Calu3 (cell line): Measurements from ENCODE around the gene SLC6A12. TPM values are rescaled to one million over a fixed set of nuclear protein-coding genes. Genes with fewer than 3 reads are reported as not detected.

ENCODE experiments used
- BruUV-seq: library from RNA; stranded (reverse); fragments of 400-500 nt; replicated peaks from 2 replicates; lab custom pipeline; 2021; lab: Mats Ljungman, UMichigan
- CTCF ChIA-PET: fragments of 300-600 bp; sonication (Branson Sonifier 250); formaldehyde crosslinking; loops from one replicate; lab custom pipeline; 2022; ENCODE audit warnings: antibody characterized with exemption; lab: Charles Lee
- DNase-seq: peaks from one replicate; pipeline ENCODE4 v3.0.0; 2022
- H3K27ac Mint-ChIP-seq: one replicate; pipeline ENCODE4 v1.8.0; 2022; ENCODE audit warnings: mixed read lengths; ENCODE audit not compliant: unreplicated experiment
- H3K27me3 Mint-ChIP-seq: one replicate; pipeline ENCODE4 v1.8.0; 2022; ENCODE audit warnings: mixed read lengths; ENCODE audit not compliant: unreplicated experiment
- H3K36me3 Mint-ChIP-seq: one replicate; pipeline ENCODE4 v1.8.0; 2022; ENCODE audit warnings: mild to moderate bottlenecking, moderate library complexity, mixed read lengths; ENCODE audit not compliant: insufficient read depth, unreplicated experiment
- H3K4me1 Mint-ChIP-seq: one replicate; pipeline ENCODE4 v1.8.0; 2022; ENCODE audit warnings: mild to moderate bottlenecking, low read depth, mixed read lengths; ENCODE audit not compliant: unreplicated experiment
- H3K4me3 Mint-ChIP-seq: one replicate; pipeline ENCODE4 v1.8.0; 2022; ENCODE audit warnings: mild to moderate bottlenecking, low read depth, moderate library complexity, mixed read lengths; ENCODE audit not compliant: unreplicated experiment
- H3K9me3 Mint-ChIP-seq: one replicate; pipeline ENCODE4 v1.8.0; 2022; ENCODE audit warnings: low read depth, mixed read lengths; ENCODE audit not compliant: unreplicated experiment
- CTCF ChIP-seq: fragments of 200-600 bp; IDR thresholded peaks from one replicate; pipeline ENCODE4 v1.8.0; 2022; ENCODE audit warnings: antibody characterized with exemption; ENCODE audit not compliant: unreplicated experiment
- intact Hi-C: fragments of 100-400 bp; cut with micrococcal nuclease; formaldehyde crosslinking; loops from one replicate; pipeline ENCODE4 v1.10.0; 2022; ENCODE audit not compliant: unreplicated experiment
- total RNA-seq: library from RNA; stranded (reverse); gene quantifications from 2 replicates; pipeline ENCODE4 v1.2.3, GENCODE V29; 2022

The SLC6A12 gene
- total RNA-seq, 1 experiment from 2014 or later = 0.90 TPM

GRCh38 chr12:223841-224240 is 9.9 kb upstream of the SLC6A12 start:
- no peak for TF ChIP-seq CTCF
- no TSS peak for BruUV-seq
- Mint-ChIP-seq H3K9me3 (no peaks in the 10 kb centered on the region), H3K27me3 (peaks cover 59% of the 10 kb centered on the region), H3K36me3 (no peaks in the 10 kb centered on the region), H3K4me1 (no peaks in the 10 kb centered on the region), H3K4me3 (no peak overlapping the region), H3K27ac (no peak overlapping the region)
- intact Hi-C loops = no loop called here
- no peak for DNase-seq
- CTCF ChIA-PET = no interaction called here

- H3K27me3 Mint-ChIP-seq = peaks cover 48% of the 10 kb centered on the region
- DNase-seq = no peak
- no TSS peak for BruUV-seq
- no peaks in the 10 kb centered on the region for H3K4me1 Mint-ChIP-seq
- intact Hi-C loops = no loop called here
- CTCF ChIA-PET = no interaction called here
- no peak for TF ChIP-seq CTCF
- H3K36me3 Mint-ChIP-seq = no peaks in the 10 kb centered on the region
- H3K4me3 Mint-ChIP-seq = no peak overlapping the region
- H3K9me3 Mint-ChIP-seq = peaks cover 2% of the 10 kb centered on the region
- no peak overlapping the region for H3K27ac Mint-ChIP-seq
Measured at GRCh38 chr12:221736-222135, 7.8 kb upstream of the SLC6A12 start.

GRCh38 chr12:220946-221550 is 7.1 kb upstream of the SLC6A12 start:
- intact Hi-C loops = no loop called here
- no peak overlapping the region for H3K27ac Mint-ChIP-seq
- BruUV-seq = no TSS peak

GRCh38 chr12:220491-220890 is 6.5 kb upstream of the SLC6A12 start:
- H3K4me3 Mint-ChIP-seq = no peak overlapping the region
- H3K36me3 Mint-ChIP-seq = no peaks in the 10 kb centered on the region
- peaks cover 45% of the 10 kb centered on the region for H3K27me3 Mint-ChIP-seq
- CTCF ChIA-PET = no interaction called here
- no peak for DNase-seq
- H3K4me1 Mint-ChIP-seq = no peaks in the 10 kb centered on the region
- TF ChIP-seq CTCF = no peak
- BruUV-seq = no TSS peak
- H3K9me3 Mint-ChIP-seq = peaks cover 2% of the 10 kb centered on the region
- H3K27ac Mint-ChIP-seq = no peak overlapping the region
- intact Hi-C loops = no loop called here

More at GRCh38 chr12:220946-221550, 7.1 kb upstream of the SLC6A12 start:
- CTCF ChIA-PET = no interaction called here
- H3K36me3 Mint-ChIP-seq = no peaks in the 10 kb centered on the region
- no peak for TF ChIP-seq CTCF
- H3K4me3 Mint-ChIP-seq = no peak overlapping the region
- peaks cover 2% of the 10 kb centered on the region for H3K9me3 Mint-ChIP-seq
- H3K4me1 Mint-ChIP-seq = no peaks in the 10 kb centered on the region
- peaks cover 45% of the 10 kb centered on the region for H3K27me3 Mint-ChIP-seq
- no peak for DNase-seq
